Uterus (tissue), 4 donors: ENCODE measurements around the gene NPAT. TPM values are rescaled to one million over a fixed set of nuclear protein-coding genes. Genes with fewer than 3 reads are reported as not detected.

Experiments
- DNase-seq, 2 donors: peaks; one replicate each; pipeline ENCODE4 v3.0.0-alpha.2; 2019 to 2020
- H3K27ac ChIP-seq, 2 donors: fragments of 200-600 bp; sonication (generic); 1 replicate in 1 of 2; 2 replicates in 1 of 2; pipeline ENCODE4 v1.5.1; 2016 to 2018
- H3K27me3 ChIP-seq, 2 donors: fragments of 200-600 bp; sonication (generic); one replicate each; pipeline ENCODE4 v1.5.1; 2018 to 2019; ENCODE audit warnings: control low read depth in 1 of 2
- H3K36me3 ChIP-seq, 2 donors: fragments of 200-600 bp; sonication (generic); one replicate each; pipeline ENCODE4 v1.5.1; 2019; ENCODE audit warnings: control low read depth in 1 of 2
- H3K4me1 ChIP-seq, 2 donors: fragments of 200-600 bp; sonication (generic); one replicate each; pipeline ENCODE4 v1.5.1; 2018 to 2019; ENCODE audit warnings: control low read depth in 1 of 2
- H3K4me3 ChIP-seq, 2 donors: fragments of 200-600 bp; sonication (generic); 1 replicate in 1 of 2; 2 replicates in 1 of 2; pipeline ENCODE4 v1.5.1; 2018 to 2019; ENCODE audit warnings: mild to moderate bottlenecking in 1 of 2
- H3K9me3 ChIP-seq, 2 donors: fragments of 200-600 bp; sonication (generic); one replicate each; pipeline ENCODE4 v1.5.1; 2019; ENCODE audit warnings: control low read depth in 1 of 2
- CTCF ChIP-seq, 4 experiments: fragments of 200-600 bp in 2 of 4; fragments of 450-650 bp in 2 of 4; sonication (generic) in 2 of 4; IDR thresholded peaks; one replicate each; pipeline ENCODE4 v1.5.1; 2016 to 2019; ENCODE audit warnings: antibody characterized with exemption in 4 of 4, mild to moderate bottlenecking in 2 of 4, moderate library complexity in 1 of 4
- POLR2A ChIP-seq, 2 donors: fragments of 450-650 bp; IDR thresholded peaks; one replicate each; pipeline ENCODE4 v1.6.1; 2016; ENCODE audit warnings: antibody characterized with exemption in 2 of 2, mild to moderate bottlenecking in 1 of 2, moderate library complexity in 1 of 2
- intact Hi-C: fragments of 100-400 bp; cut with DNase I; formaldehyde crosslinking; loops from one replicate; pipeline ENCODE4 v1.15.1; 2023; ENCODE audit warnings: low total_unique reads
- small RNA-seq: library from RNA; depleted of rRNA; stranded (forward); fragments of <200 nt; gene quantifications from one replicate; pipeline ENCODE3, GENCODE V24; 2016
- total RNA-seq, 4 donors: library from RNA; depleted of rRNA in 3 of 4; stranded (reverse); fragments of >200 nt in 3 of 4; gene quantifications; one replicate each; pipeline versions ENCODE4 v1.1.0 to v1.2.4, GENCODE V29; 2014 to 2023
- donor health status: DM: yes; HTN: yes; CAD: no.

The NPAT gene
- total RNA-seq, 4 donors from 2014 or later, result 14.7 to 28.9 (median 21.3) TPM

- DNase-seq, result no peak
- Histone ChIP-seq H3K4me3 (no peak overlapping the region), H3K36me3 (no peaks in the 10 kb centered on the region), H3K27me3 (no peaks in the 10 kb centered on the region), H3K27ac (no peak overlapping the region), H3K4me1 (peaks cover 0 to 6% of the 10 kb centered on the region in 2 donors), H3K9me3 (no peaks in the 10 kb centered on the region)
- TF ChIP-seq POLR2A (IDR thresholded peaks at IDR 0.05), result no peak
- TF ChIP-seq CTCF (IDR thresholded peaks at IDR 0.05), result peak in 3 of 4 experiments; percentile 19 to 39 (median 34)
- intact Hi-C loops, result no loop called here
These were observed 104.6 kb downstream of the NPAT start for GRCh38 chr11:108117746-108118371.

- intact Hi-C loops, result no loop called here
- no peaks in the 10 kb centered on the region for H3K9me3 ChIP-seq
- no peaks in the 10 kb centered on the region for H3K27me3 ChIP-seq
- DNase-seq, result peak; percentile 88 to 96
- H3K36me3 ChIP-seq, result no peaks in the 10 kb centered on the region
- peaks cover 0 to 6% of the 10 kb centered on the region in 2 donors for H3K4me1 ChIP-seq
- H3K27ac ChIP-seq, result peak overlapping the region; percentile 50 to 71
- H3K4me3 ChIP-seq, result no peak overlapping the region
- TF ChIP-seq CTCF (IDR thresholded peaks at IDR 0.05), result no peak
- TF ChIP-seq POLR2A (IDR thresholded peaks at IDR 0.05), result no peak
These were observed 106.8 kb downstream of the NPAT start for GRCh38 chr11:108115500-108116140.

GRCh38 chr11:108112057-108112456 is 110.4 kb downstream of the NPAT start:
- DNase-seq, result no peak
- Histone ChIP-seq H3K4me3 (no peak overlapping the region), H3K4me1 (peaks cover 0 to 6% of the 10 kb centered on the region in 2 donors), H3K27me3 (no peaks in the 10 kb centered on the region), H3K9me3 (no peaks in the 10 kb centered on the region), H3K27ac (no peak overlapping the region), H3K36me3 (no peaks in the 10 kb centered on the region)
- intact Hi-C loops, result no loop called here
- TF ChIP-seq CTCF (IDR thresholded peaks at IDR 0.05), result no peak
- no peak for TF ChIP-seq POLR2A (IDR thresholded peaks at IDR 0.05)

GRCh38 chr11:108111126-108111525 is 111.3 kb downstream of the NPAT start:
- TF ChIP-seq POLR2A (IDR thresholded peaks at IDR 0.05) (no peak), CTCF (IDR thresholded peaks at IDR 0.05) (no peak)
- Histone ChIP-seq H3K27me3 (no peaks in the 10 kb centered on the region), H3K4me1 (peaks cover 0 to 6% of the 10 kb centered on the region in 2 donors), H3K4me3 (no peak overlapping the region), H3K9me3 (no peaks in the 10 kb centered on the region), H3K36me3 (no peaks in the 10 kb centered on the region), H3K27ac (no peak overlapping the region)
- no peak for DNase-seq
- intact Hi-C loops, result no loop called here

Small RNA genes lying within 50 kb of the gene (small RNA-seq; reads per million reads assigned to genes)
- not detected for gene RF00019

Other genes starting within 250 kb of the NPAT start
- 10 to 100 TPM; 29.5 to 79.8 (median 40.9) TPM for gene CUL5, start 213.7 kb downstream of the NPAT start, total RNA-seq
- 10 to 100 TPM; 50.9 to 86.2 (median 70.9) TPM for gene ACAT1, start 101.1 kb downstream of the NPAT start, total RNA-seq
- 100 to 1,000 TPM in 2 of 4 donors, 10 to 100 TPM in 2; 51.2 to 196 (median 132) TPM for gene ATM, start 429 bp upstream of the NPAT start, total RNA-seq
- 1 to 10 TPM in 1 of 4 donors, under 1 TPM in 1, not detected in 2; 0.46 to 1.1 TPM for gene C11orf65, start 244.9 kb upstream of the NPAT start, total RNA-seq